Uterus (tissue), 4 donors: Measurements from ENCODE around the gene OR4C5. TPM values are rescaled to one million over a fixed set of nuclear protein-coding genes. Genes with fewer than 3 reads are reported as not detected.
"Not testable (repeated sequence)": the region's sequence is repeated elsewhere in the genome, so short reads cannot be mapped to it uniquely, and the experiment has no call there.

Source experiments
- DNase-seq, 2 donors: peaks; one replicate each; pipeline ENCODE4 v3.0.0-alpha.2; 2019 to 2020
- H3K27ac ChIP-seq, 2 donors: fragments of 200-600 bp; sonication (generic); 1 replicate in 1 of 2; 2 replicates in 1 of 2; pipeline ENCODE4 v1.5.1; 2016 to 2018
- H3K27me3 ChIP-seq, 2 donors: fragments of 200-600 bp; sonication (generic); one replicate each; pipeline ENCODE4 v1.5.1; 2018 to 2019; ENCODE audit warnings: control low read depth in 1 of 2
- H3K36me3 ChIP-seq, 2 donors: fragments of 200-600 bp; sonication (generic); one replicate each; pipeline ENCODE4 v1.5.1; 2019; ENCODE audit warnings: control low read depth in 1 of 2
- H3K4me1 ChIP-seq, 2 donors: fragments of 200-600 bp; sonication (generic); one replicate each; pipeline ENCODE4 v1.5.1; 2018 to 2019; ENCODE audit warnings: control low read depth in 1 of 2
- H3K4me3 ChIP-seq, 2 donors: fragments of 200-600 bp; sonication (generic); 1 replicate in 1 of 2; 2 replicates in 1 of 2; pipeline ENCODE4 v1.5.1; 2018 to 2019; ENCODE audit warnings: mild to moderate bottlenecking in 1 of 2
- H3K9me3 ChIP-seq, 2 donors: fragments of 200-600 bp; sonication (generic); one replicate each; pipeline ENCODE4 v1.5.1; 2019; ENCODE audit warnings: control low read depth in 1 of 2
- POLR2A ChIP-seq, 2 donors: fragments of 450-650 bp; IDR thresholded peaks; one replicate each; pipeline ENCODE4 v1.6.1; 2016; ENCODE audit warnings: antibody characterized with exemption in 2 of 2, mild to moderate bottlenecking in 1 of 2, moderate library complexity in 1 of 2
- intact Hi-C: fragments of 100-400 bp; cut with DNase I; formaldehyde crosslinking; loops from one replicate; pipeline ENCODE4 v1.15.1; 2023; ENCODE audit warnings: low total_unique reads
- total RNA-seq, 4 donors: library from RNA; depleted of rRNA in 3 of 4; stranded (reverse); fragments of >200 nt in 3 of 4; gene quantifications; one replicate each; pipeline versions ENCODE4 v1.1.0 to v1.2.4, GENCODE V29; 2014 to 2023
- TF ChIP-seq, protein P1 (sequence below), 4 experiments: fragments of 200-600 bp in 2 of 4; fragments of 450-650 bp in 2 of 4; sonication (generic) in 2 of 4; IDR thresholded peaks; one replicate each; pipeline ENCODE4 v1.5.1; 2016 to 2019; ENCODE audit warnings: antibody characterized with exemption in 4 of 4, mild to moderate bottlenecking in 2 of 4, moderate library complexity in 1 of 4
- donor health status: DM: yes; HTN: yes; CAD: no.

The OR4C5 gene
- total RNA-seq, 4 donors from 2014 or later = not detected

DNA sequence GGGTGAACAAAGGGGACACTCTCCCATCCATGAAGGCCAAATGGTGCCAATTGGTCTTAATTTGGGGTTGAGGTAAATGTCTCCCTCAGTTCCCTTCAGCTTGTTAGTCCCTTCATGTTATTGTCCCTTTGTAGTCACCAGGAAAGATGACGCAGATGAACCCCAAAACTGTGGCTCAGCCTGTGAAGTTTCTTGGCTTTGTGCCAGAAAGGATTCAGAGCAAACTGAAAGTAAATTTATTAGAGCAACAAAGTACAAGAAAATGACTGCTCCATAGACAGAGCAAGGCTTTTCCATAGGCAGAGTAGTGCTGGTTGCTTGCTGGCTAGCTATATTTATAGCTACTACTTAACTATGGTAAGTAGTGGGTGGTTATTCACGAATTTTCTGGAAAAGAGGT is 24.8 kb downstream of the OR4C5 start:
- no peak for TF ChIP-seq POLR2A (IDR thresholded peaks at IDR 0.05)
- TF ChIP-seq, protein P1, sequence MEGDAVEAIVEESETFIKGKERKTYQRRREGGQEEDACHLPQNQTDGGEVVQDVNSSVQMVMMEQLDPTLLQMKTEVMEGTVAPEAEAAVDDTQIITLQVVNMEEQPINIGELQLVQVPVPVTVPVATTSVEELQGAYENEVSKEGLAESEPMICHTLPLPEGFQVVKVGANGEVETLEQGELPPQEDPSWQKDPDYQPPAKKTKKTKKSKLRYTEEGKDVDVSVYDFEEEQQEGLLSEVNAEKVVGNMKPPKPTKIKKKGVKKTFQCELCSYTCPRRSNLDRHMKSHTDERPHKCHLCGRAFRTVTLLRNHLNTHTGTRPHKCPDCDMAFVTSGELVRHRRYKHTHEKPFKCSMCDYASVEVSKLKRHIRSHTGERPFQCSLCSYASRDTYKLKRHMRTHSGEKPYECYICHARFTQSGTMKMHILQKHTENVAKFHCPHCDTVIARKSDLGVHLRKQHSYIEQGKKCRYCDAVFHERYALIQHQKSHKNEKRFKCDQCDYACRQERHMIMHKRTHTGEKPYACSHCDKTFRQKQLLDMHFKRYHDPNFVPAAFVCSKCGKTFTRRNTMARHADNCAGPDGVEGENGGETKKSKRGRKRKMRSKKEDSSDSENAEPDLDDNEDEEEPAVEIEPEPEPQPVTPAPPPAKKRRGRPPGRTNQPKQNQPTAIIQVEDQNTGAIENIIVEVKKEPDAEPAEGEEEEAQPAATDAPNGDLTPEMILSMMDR (IDR thresholded peaks at IDR 0.05) = no peak
- no peaks in the 10 kb centered on the region for H3K36me3 ChIP-seq
- intact Hi-C loops = no loop called here
- H3K27me3 ChIP-seq = no peaks in the 10 kb centered on the region
- H3K27ac ChIP-seq = no peak overlapping the region
- no peaks in the 10 kb centered on the region for H3K9me3 ChIP-seq
- no peak for DNase-seq
- H3K4me3 ChIP-seq = no peak overlapping the region
- H3K4me1 ChIP-seq = no peaks in the 10 kb centered on the region

DNA sequence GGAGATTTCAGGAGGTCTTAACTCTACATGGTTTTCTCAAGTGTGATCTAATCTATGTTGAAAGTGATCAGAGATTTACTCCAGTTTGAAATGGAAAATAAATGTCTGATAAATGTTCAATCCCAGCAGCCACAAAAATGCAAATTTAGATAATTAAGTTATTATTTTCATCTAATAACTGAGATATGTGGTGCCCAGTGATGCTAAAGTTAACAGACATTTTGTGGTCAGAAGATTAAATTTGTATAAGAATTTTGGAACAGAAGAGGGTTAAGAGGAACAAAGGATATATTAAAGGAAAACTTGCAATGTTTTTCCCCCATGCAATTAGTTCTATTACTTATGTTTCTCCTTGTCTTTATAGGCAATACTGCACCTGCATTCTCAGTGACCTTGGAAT is 41.6 kb downstream of the OR4C5 start, which contains the start of gene OR4C3:
Gene OR4C3, plus strand, starts transcription at position 301 of the 400 bp plus-strand sequence. CDS start 102 bp downstream, outside the sequence.
- H3K4me3 ChIP-seq, H3K36me3 ChIP-seq, DNase-seq, H3K4me1 ChIP-seq, H3K27ac ChIP-seq, H3K27me3 ChIP-seq, H3K9me3 ChIP-seq, intact Hi-C loops: not testable (repeated sequence)

DNA sequence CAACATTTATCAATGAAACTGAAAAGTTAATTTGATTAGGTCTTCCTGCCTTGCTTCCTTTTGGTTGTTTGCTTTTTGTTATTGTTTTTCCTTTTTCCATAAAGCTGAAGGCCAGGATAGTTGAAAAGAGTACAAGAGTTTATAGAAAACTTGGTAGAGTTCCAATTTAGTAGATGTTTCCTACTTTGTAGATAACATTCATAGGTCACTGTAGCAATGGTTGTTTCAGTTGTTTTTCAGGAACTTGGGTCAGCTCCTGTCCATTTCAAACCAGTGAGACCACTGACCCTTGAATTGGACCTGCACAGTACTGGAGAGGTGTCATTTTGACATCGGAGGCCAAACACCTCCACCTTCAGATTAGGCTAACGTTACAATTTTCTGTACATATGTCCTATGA is 46.5 kb downstream of the OR4C5 start:
- DNase-seq, intact Hi-C loops, H3K4me1 ChIP-seq: not testable (repeated sequence)

More for the DNA sequence above, 46.5 kb downstream of the OR4C5 start:
- not testable (repeated sequence) for H3K27me3 ChIP-seq, H3K36me3 ChIP-seq, H3K9me3 ChIP-seq, H3K27ac ChIP-seq, H3K4me3 ChIP-seq

Other genes with a start within 250 kb of the OR4C5 start
- gene OR4B1, start 149.7 kb downstream of the OR4C5 start, total RNA-seq = not detected
- gene OR4X2, start 121.4 kb downstream of the OR4C5 start, total RNA-seq = not detected
- not detected for gene OR4X1, start 102.6 kb downstream of the OR4C5 start, total RNA-seq
- not detected for gene OR4S1, start 60.2 kb downstream of the OR4C5 start, total RNA-seq
- gene OR4C3, start 41.5 kb downstream of the OR4C5 start, total RNA-seq = not detected
- gene OR4A47, start 122.3 kb upstream of the OR4C5 start, total RNA-seq = not detected